Measurements from ENCODE around the gene NET1.

GRCh38 chr10:5441106-5441505, 28.7 kb downstream of the NET1 start:
- TF ChIP-seq EZH2 (IDR thresholded peaks at IDR 0.05; ENCODE audit: insufficient read depth, poor library complexity, severe bottlenecking) (no peak), EZH2phosphoT487 (IDR thresholded peaks at IDR 0.05; ENCODE audit: insufficient read depth, low read depth) (no peak)

All from GM23248 (cell line).